ENCODE results near the gene DPY19L1.
"Not testable (repeated sequence)": the region's sequence is repeated elsewhere in the genome, so short reads cannot be mapped to it uniquely, and the experiment has no call there.

DPY19L1 gene

GRCh38 chr7:35036361-35037171, 719 bp downstream of the DPY19L1 start:
- DNase-seq, result peak; percentile 84

- DNase-seq, result peak; percentile 26
These were observed 1.7 kb downstream of the DPY19L1 start for GRCh38 chr7:35035511-35035961.

GRCh38 chr7:35032166-35032565, 5.1 kb downstream of the DPY19L1 start:
- no peak for DNase-seq

- DNase-seq, result no peak
These were observed 6.4 kb downstream of the DPY19L1 start for GRCh38 chr7:35030848-35031247.

- DNase-seq, result no peak
These were observed 8.0 kb downstream of the DPY19L1 start for GRCh38 chr7:35029311-35029710.

- DNase-seq, result no peak
These were observed 11.1 kb downstream of the DPY19L1 start for GRCh38 chr7:35026150-35026549.

GRCh38 chr7:35025369-35025870, 11.9 kb downstream of the DPY19L1 start:
- DNase-seq, result no peak

- DNase-seq, result no peak
These were observed 13.0 kb downstream of the DPY19L1 start for GRCh38 chr7:35024298-35024697.

GRCh38 chr7:35022725-35023124, 14.6 kb downstream of the DPY19L1 start:
- DNase-seq, result no peak

GRCh38 chr7:35021445-35021844, 15.8 kb downstream of the DPY19L1 start:
- DNase-seq, result no peak

GRCh38 chr7:35019801-35020200, 17.5 kb downstream of the DPY19L1 start:
- DNase-seq, result no peak

- DNase-seq, result no peak
These were observed 18.0 kb downstream of the DPY19L1 start for GRCh38 chr7:35019179-35019729.

- DNase-seq, result no peak
These were observed 21.9 kb downstream of the DPY19L1 start for GRCh38 chr7:35015346-35015859.

GRCh38 chr7:35012160-35012559, 25.1 kb downstream of the DPY19L1 start:
- no peak for DNase-seq

- DNase-seq, result no peak
These were observed 26.2 kb downstream of the DPY19L1 start for GRCh38 chr7:35011085-35011484.

- DNase-seq, result no peak
These were observed 29.5 kb downstream of the DPY19L1 start for GRCh38 chr7:35007768-35008167.

GRCh38 chr7:35004531-35005095, 32.7 kb downstream of the DPY19L1 start:
- no peak for DNase-seq

GRCh38 chr7:35003679-35004303, 33.5 kb downstream of the DPY19L1 start:
- DNase-seq, result no peak

GRCh38 chr7:35003177-35003650, 34.1 kb downstream of the DPY19L1 start:
- not testable (repeated sequence) for DNase-seq

GRCh38 chr7:34998335-34998734, 39.0 kb downstream of the DPY19L1 start:
- DNase-seq, result not testable (repeated sequence)

- not testable (repeated sequence) for DNase-seq
These were observed 40.7 kb downstream of the DPY19L1 start for GRCh38 chr7:34996423-34997090.

- no peak for DNase-seq
These were observed 41.5 kb downstream of the DPY19L1 start for GRCh38 chr7:34995757-34996156.
